HG03139 (cell line): Measurements from ENCODE around the gene LTB4R2.
"Not testable (repeated sequence)": the region's sequence is repeated elsewhere in the genome, so short reads cannot be mapped to it uniquely, and the experiment has no call there.

Experiments used
- ATAC-seq: cut with Tn5 transposase; IDR thresholded peaks from one replicate; pipeline ENCODE4 v1.9.1; 2021; ENCODE audit not compliant: unreplicated experiment

Gene LTB4R2

DNA sequence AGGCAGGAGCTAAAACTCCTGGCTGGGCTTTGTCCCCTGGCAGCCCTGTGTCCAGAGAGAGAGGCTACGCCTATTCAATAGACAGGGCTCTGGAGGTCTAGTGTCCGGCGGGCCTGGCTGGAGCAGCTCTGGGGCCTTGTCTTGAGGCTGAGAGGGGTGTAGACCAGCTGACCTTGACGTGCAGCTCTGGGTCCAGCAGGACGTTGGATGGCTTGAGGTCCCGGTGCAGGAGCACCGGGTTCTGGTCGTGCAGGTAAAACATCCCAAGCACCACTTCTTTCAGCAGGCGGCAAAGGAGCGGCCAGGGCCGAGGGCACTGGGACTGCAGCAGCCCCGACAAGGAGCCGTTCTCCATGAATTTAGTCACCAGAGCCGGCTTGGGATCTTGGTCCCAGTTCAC lies 28.9 kb downstream of the LTB4R2 start:
- no peak for ATAC-seq

DNA sequence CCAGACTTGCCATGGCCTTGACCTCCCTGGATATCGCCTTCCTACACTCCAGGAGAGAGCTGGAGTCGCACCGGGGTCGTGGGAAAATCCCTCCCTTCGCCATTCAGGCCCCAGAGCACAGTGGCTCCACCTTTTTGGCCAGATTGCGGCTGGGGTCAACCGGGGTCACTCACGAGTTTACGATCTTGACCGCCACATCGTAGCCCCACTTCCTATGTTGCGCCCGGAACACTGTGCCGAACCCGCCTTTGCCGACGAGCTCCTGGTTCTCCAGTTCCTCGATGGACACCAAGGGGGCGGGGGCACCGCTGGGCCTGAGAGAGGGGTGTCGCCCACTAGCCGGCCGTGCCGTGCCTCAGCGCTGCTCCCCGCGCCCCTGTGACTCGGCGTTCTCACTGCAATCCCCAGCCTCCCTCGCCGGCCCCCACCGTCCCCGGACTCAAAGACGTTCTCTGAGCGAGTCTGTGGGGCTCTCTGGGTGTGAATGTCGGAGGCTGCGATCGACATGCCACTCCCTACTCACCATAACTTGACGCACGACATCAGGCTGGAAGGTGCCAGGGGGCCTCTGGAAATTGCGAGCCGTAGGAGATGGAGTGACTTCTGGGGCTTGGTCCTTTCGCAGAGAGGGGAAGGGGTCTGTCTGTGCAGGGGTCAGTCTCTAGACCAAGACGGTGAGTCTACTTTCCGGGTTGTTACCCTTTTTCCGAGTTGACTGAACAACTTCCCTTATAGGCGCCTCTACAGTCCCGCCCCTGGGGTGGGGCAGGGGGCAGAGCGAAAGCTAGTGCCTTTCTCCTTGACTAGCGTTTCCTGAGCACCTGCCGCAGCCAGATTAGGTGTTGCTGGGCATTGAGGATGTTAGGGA lies 29.6 kb downstream of the LTB4R2 start, which contains the start of gene RIPK3:
Gene RIPK3 (minus strand): TSS at position 708 of the 868 bp plus-strand sequence. CDS start 165 bp downstream, at position 543.
- peak; percentile 84 for ATAC-seq

DNA sequence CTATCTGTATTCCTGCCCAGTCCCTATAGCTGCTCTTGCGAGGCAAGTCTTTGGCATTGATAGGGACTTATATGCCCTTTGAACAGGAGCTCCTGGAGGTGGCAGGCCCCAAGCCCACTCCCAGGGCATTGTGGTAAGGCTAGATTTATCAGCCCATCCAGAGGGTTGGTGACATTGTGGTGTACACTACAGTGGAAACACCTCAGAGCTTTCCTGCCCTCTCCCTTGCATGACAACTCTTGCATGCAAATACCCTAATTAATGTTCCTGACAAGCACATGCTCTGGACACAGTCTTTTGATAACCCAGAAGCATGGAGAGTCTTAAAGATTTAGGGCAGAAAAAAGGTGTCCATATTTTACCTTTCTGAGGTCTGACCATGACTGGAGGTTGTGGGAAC lies 30.7 kb downstream of the LTB4R2 start:
- no peak for ATAC-seq

DNA sequence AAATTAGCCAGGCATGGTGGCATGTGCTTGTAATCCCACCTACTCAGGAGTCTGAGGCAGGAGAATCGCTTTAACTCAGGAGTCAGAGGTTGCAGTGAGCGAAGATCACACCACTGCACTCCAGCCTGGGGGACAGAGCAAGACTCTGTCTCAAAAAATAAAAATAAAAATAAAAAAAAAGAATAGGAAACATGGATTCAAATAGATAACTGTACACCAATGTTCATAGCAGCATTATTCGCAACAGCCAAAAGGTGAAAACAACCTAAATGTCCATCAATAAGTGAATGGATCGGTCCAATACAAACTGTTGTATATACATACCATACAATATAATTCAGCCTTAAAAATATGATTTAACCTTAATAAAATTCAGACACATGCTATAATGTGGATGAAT lies 32.9 kb downstream of the LTB4R2 start:
- ATAC-seq: no peak

DNA sequence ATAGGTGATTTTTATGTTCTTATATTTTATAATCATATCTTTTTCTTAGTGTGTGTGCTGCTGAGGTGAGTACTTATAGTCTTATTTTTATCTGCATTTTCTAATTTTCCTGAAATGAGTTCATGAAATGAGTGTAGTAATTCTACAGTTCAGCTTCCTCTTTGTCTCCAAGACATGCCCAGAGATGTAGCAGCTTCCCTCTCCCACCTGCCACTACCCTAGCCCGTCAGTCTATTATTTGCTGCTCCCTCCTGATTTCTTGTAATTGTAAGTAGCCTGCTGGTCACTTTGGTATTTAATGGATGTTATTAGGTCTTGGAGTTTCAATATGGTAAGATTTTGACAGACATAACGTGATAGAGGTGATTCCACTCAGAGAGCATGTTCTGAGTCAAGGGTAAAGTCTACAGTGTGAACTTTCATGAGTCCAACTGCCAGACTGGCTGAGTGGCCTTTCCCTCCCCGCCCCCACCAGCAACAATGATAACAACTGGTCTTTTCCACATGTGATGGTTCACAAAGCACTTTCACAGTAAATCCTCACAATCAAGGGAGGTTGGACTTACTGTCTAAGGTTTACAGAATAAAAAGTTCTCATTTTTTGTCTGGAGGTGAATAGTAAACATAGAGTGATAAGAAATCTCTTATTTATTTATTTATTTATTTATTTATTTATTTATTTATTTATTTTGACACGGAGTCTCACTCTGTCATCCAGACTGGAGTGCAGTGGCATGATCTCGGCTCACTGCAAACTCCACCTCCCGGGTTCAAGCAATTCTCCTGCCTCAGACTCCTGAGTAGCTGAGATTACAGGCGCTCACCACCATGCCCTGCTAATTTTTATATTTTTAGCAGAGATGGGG lies 34.1 kb downstream of the LTB4R2 start:
- ATAC-seq: no peak

DNA sequence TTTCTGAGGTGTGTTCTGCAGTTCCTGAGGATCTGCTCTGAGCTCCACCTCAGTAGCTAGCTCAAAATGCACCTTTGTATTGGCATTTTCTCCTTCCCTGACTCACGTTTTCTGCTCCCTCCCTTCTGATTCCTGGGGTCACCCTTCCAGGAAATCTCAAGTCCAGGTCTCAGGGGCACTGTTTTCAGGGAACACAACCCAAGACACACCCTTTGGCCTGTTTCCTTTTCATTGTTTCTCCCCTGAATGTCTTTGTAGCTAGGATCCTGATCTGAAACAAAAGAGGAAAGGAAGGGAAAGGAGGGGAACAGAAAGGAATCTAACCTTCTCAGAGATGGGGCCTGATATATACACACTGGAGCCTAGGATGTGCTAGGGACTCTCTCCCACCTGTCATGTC lies 37.2 kb downstream of the LTB4R2 start:
- no peak for ATAC-seq

DNA sequence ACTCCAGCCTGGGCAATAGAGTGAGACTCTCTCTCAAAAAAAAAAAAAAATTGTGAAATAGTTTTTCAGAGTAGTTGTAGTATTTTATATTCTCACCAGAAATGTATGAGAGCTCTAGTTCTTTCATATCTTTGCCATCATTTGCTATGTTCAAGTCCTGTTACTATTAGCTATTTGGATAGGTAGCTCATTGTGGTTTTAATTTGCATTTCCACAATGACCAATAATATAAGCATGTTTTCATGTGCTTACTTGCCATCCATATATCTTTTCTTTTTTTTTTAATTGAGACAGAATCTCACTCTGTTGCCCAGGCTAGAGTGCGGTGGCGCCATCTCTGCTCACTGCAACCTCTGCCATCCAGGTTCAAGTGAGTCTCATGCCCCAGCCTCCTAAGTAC lies 38.2 kb downstream of the LTB4R2 start:
- ATAC-seq: no peak

DNA sequence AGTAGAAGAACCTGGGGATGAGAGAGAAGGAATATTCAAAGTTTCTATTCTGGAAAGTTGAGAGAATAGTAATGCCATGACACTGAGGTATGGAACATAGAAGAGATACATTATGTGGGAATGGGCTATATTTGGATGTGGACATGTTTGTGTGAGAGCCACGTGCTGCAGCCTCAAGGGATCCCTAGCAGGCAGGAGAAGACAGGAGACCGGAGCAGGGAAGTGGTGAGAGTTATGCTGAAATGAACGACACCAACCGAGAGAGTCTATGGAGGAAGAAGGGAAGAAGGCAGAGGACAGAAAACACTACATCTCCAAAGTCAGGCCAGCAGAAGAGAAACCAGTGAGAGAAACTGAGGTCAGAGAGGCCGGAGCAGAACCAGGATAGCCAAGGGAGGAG lies 39.8 kb downstream of the LTB4R2 start:
- no peak for ATAC-seq

DNA sequence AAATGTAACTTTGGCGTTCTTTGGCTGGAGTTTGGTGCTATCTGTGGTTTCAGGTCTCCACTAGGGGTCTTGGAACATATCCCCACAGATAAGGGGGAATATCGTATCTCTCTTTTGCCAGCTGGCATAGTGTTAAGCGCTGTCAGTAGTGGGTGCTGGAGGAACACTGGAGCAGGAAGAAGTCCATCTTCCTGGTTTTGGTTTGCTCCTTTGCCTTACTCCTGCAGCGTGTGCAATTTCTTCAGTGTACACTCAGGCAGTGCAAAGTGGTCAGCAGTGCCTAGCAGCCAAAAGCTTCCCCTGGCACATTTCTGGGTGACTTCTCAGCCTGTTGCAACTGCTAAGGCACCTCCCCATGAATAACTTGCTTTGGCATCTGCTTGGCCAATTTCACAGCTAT lies 41.6 kb downstream of the LTB4R2 start:
- ATAC-seq: no peak

DNA sequence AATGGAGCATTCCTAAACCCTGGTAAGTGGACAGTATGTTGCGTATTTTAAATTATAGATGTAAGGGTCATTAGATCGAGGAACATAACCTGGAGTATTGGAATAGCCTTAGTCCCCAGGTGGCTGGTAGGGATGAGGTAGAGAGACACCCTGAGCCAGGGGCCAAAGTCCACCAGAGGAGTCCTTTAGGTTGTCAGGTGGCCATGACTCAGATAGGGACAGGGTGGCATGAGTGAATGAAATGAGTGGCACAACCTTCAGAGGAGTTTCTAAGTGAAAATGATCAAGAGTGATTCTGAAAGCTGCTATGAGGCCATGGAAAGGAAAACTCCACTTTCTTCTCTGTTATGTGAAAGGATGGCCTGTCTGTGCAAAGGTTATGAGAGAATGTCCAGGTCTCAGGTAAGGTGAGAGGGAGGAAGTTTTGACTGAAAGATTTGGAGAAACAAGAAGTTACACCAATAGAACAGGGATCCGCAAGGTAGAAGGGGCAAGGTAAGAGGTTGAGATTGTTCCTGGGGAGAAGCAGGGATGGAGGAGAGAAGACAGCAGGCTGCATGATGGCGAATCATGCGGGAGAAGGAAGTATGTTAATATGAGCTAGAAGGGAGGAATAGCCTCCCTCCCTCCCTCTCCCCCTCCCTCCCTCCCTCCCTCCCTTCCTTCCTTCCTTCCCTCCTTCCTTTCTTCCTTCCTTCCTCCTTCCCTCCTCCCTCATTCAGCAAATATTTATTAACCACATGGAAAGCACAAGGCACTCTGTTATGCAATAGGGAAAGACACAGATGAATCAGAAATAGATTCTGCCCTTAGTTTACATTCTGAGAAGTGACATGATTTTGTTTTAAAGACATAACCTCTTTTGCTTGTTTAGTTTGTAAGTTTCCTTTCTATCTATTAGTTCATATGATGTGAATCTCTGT lies 43.9 kb downstream of the LTB4R2 start:
- ATAC-seq: no peak

DNA sequence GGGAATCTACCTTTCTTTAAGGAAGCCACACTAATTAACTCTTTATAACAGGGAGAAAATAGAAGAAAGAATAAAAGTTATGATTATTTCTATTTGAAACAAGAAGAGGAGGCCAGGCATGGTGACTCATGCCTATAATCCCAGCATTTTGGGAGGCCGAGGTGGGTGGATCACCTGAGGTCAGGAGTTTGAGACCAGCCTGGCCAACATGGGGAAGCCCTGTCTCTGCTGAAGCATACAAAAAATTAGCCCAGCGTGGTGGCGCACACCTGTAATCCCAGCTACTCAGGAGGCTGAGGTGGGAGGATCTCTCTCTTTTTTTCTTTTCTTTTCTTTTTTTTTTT lies 44.5 kb downstream of the LTB4R2 start:
- not testable (repeated sequence) for ATAC-seq

DNA sequence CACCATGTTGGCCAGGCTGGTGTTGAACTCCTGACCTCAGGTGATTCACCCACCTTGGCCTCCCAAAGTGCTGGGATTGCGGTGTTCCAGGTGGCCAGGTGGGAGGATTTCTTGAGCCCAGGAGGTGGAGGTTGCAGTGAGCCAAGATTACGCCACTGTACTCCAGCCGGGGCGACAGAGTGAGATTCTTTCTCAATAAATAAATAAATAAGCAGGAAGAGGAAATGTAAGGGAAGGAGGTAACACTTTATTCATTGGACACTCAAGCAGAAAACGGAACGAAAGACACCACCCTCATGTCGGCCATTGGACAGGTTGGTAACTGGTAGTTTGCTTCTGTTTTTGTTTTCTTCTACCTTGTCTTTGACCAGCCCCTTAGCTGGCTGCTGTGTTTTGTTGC lies 45.1 kb downstream of the LTB4R2 start:
- no peak for ATAC-seq

DNA sequence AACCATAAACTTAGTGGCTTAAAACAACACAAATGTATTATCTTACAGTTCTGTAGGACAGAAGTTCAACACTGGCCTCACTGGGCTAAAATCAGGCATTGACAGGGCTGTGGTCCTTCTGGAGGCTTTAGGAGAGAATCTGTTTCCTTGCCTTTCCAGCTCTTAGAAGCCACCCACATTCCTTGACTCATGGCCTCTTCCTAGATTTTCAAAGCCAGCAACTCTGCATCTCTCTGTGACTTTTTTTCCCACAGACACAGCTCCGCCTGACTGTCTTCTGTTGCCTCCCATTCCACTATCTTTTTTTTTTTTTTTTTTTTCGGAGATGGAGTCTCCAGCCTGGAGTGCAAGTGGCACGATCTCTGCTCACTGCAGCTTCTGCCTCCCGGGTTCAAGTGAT lies 46.3 kb downstream of the LTB4R2 start:
- ATAC-seq: no peak

DNA sequence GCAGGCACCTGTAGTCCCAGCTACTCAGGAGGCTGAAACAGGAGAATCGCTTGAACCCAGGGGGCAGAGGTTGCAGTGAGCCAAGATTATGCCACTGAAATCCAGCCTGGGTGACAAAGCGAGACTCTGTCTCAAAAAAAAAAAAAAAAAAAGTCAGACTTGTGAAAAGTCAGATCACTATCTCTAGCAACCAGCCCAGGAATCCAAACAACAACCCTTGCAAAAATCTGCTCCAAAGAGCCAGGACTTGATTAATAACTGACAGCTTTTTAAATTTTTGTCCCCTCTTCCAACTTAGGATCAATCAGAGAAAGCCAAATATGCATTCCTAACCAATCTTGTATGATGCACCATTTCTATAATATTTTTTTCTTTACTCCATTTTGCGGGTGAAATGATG lies 50.3 kb downstream of the LTB4R2 start:
- ATAC-seq: no peak

DNA sequence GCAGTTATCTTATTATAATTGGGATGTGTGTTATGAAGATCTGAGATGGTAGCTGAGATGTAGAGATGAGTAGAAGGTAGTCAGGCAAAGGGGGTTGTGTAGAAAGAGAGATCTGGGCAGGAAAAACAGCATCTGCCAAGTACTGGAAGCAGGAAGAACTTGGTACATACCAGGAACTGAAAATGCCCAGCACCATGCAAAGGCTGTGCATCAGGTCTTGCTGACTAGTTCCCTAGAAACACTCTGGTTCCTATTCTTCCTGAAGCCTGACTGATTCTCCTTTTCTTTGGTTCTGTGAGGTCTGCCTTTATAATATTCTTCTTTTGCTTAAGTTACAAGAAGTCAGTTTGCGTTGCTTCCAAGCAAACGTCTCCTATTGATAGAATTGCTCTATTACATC lies 51.4 kb downstream of the LTB4R2 start:
- no peak for ATAC-seq
